Gastrocnemius medialis (tissue), 4 donors: ENCODE measurements around the gene CHML. TPM values are rescaled to one million over a fixed set of nuclear protein-coding genes. Genes with fewer than 3 reads are reported as not detected.

Experiments used
- ATAC-seq, 2 donors: fragments of 150-250 bp; one replicate each; pipeline ENCODE4 v1.9.1; 2016
- DNase-seq, 2 donors: peaks; one replicate each; pipeline ENCODE4 v3.0.0-alpha.2; 2019
- H3K27ac ChIP-seq, 4 donors: fragments of 200-600 bp; sonication (generic); 1 replicate in 1 of 4; 2 replicates in 3 of 4; pipeline ENCODE4 v1.5.1; 2016 to 2018; ENCODE audit warnings: mild to moderate bottlenecking in 2 of 4, moderate library complexity in 1 of 4
- H3K27me3 ChIP-seq, 3 donors: fragments of 200-600 bp; sonication (generic) in 2 of 3; 1 replicate in 1 of 3; 2 replicates in 2 of 3; pipeline versions ENCODE4 v1.5.1 to v1.6.0; 2016 to 2019; ENCODE audit warnings: mild to moderate bottlenecking in 1 of 3, moderate library complexity in 1 of 3
- H3K36me3 ChIP-seq, 2 donors: fragments of 200-600 bp; sonication (generic) in 1 of 2; one replicate each; pipeline ENCODE4 v1.5.1; 2017 to 2018
- H3K4me1 ChIP-seq, 2 donors: fragments of 200-600 bp; sonication (generic) in 1 of 2; one replicate each; pipeline ENCODE4 v1.5.1; 2016 to 2017; ENCODE audit warnings: mild to moderate bottlenecking in 2 of 2
- H3K4me3 ChIP-seq, 4 donors: fragments of 200-600 bp; sonication (generic) in 3 of 4; 1 replicate in 1 of 4; 2 replicates in 3 of 4; pipeline ENCODE4 v1.5.1; 2016 to 2019; ENCODE audit warnings: mild to moderate bottlenecking in 2 of 4
- H3K9me3 ChIP-seq, 3 donors: fragments of 200-600 bp; sonication (generic) in 2 of 3; 1 replicate in 1 of 3; 2 replicates in 2 of 3; pipeline ENCODE4 v1.5.1; 2016 to 2019
- CTCF ChIP-seq, 5 experiments: fragments of 450-650 bp in 3 of 5; fragments of 200-600 bp in 2 of 5; sonication (generic) in 2 of 5; IDR thresholded peaks in 4 of 5; conservative IDR thresholded peaks in 1 of 5; 1 replicate in 4 of 5; 2 replicates in 1 of 5; pipeline ENCODE4 v1.5.1; 2016 to 2019; ENCODE audit warnings: antibody characterized with exemption in 5 of 5, mild to moderate bottlenecking in 3 of 5, moderate library complexity in 3 of 5
- POLR2A ChIP-seq, 2 donors: fragments of 450-650 bp; IDR thresholded peaks; one replicate each; pipeline ENCODE4 v1.6.1; 2017; ENCODE audit warnings: antibody characterized with exemption in 2 of 2, mild to moderate bottlenecking in 2 of 2, moderate library complexity in 2 of 2
- in situ Hi-C, 4 donors: fragments of 200-750 bp; cut with MboI; loops; one replicate each; pipeline versions ENCODE4 v1.15.0 to v1.8.0; 2017; ENCODE audit warnings: low sequenced_read_pairs in 4 of 4
- intact Hi-C: fragments of 100-400 bp; cut with DNase I; formaldehyde crosslinking; loops from one replicate; pipeline ENCODE4 v1.15.1; 2023; ENCODE audit warnings: low total_unique reads
- total RNA-seq, 4 donors: library from RNA; depleted of rRNA; stranded (reverse); fragments of >200 nt; gene quantifications; one replicate each; pipeline versions ENCODE4 v1.1.0 to v1.2.3, GENCODE V29; 2016

Gene CHML
- total RNA-seq, 4 donors from 2014 or later, result 3.2 to 6.5 (median 4.8) TPM

GRCh38 chr1:241607497-241607896 is 32.7 kb downstream of the CHML start:
- H3K4me1 ChIP-seq, result no peaks in the 10 kb centered on the region
- intact Hi-C loops, result no loop called here
- in situ Hi-C loops, result loop anchor here in 3 of 4 donors (25.0 kb wide), 2 partner anchors 230 to 405 kb away; partner anchors contain the start of gene EXO1 (in 2 of the 3)
- H3K9me3 ChIP-seq, result no peaks in the 10 kb centered on the region
- ATAC-seq (no peak), DNase-seq (no peak)
- no peaks in the 10 kb centered on the region for H3K36me3 ChIP-seq
- H3K4me3 ChIP-seq, result no peak overlapping the region
- H3K27me3 ChIP-seq, result no peaks in the 10 kb centered on the region
- H3K27ac ChIP-seq, result no peak overlapping the region
- TF ChIP-seq CTCF (IDR thresholded peaks at IDR 0.05 in 4 of 5, conservative IDR thresholded peaks at IDR 0.05 in 1 of 5) (no peak), POLR2A (IDR thresholded peaks at IDR 0.05) (no peak)

- TF ChIP-seq CTCF (IDR thresholded peaks at IDR 0.05 in 4 of 5, conservative IDR thresholded peaks at IDR 0.05 in 1 of 5), result no peak
- no peak for TF ChIP-seq POLR2A (IDR thresholded peaks at IDR 0.05)
- no peak for ATAC-seq
- in situ Hi-C loops, result loop anchor here in 3 of 4 donors (25.0 kb wide), 2 partner anchors 231 to 406 kb away; partner anchors contain the start of gene EXO1 (in 2 of the 3)
- Histone ChIP-seq H3K36me3 (no peaks in the 10 kb centered on the region), H3K9me3 (no peaks in the 10 kb centered on the region), H3K4me1 (no peaks in the 10 kb centered on the region), H3K27me3 (no peaks in the 10 kb centered on the region), H3K27ac (no peak overlapping the region), H3K4me3 (no peak overlapping the region)
- intact Hi-C loops, result no loop called here
- no peak for DNase-seq
These were observed 33.6 kb downstream of the CHML start for GRCh38 chr1:241606544-241606943.

- H3K4me3 ChIP-seq, result no peak overlapping the region
- DNase-seq (no peak), ATAC-seq (no peak)
- no peak overlapping the region for H3K27ac ChIP-seq
- no peaks in the 10 kb centered on the region for H3K4me1 ChIP-seq
- no peaks in the 10 kb centered on the region for H3K36me3 ChIP-seq
- H3K27me3 ChIP-seq, result no peaks in the 10 kb centered on the region
- intact Hi-C loops, result no loop called here
- in situ Hi-C loops, result loop anchor here in 3 of 4 donors (25.0 kb wide), 2 partner anchors 232 to 407 kb away; partner anchors contain the start of gene EXO1 (in 2 of the 3)
- TF ChIP-seq POLR2A (IDR thresholded peaks at IDR 0.05) (no peak), CTCF (IDR thresholded peaks at IDR 0.05 in 4 of 5, conservative IDR thresholded peaks at IDR 0.05 in 1 of 5) (no peak)
- no peaks in the 10 kb centered on the region for H3K9me3 ChIP-seq
These were observed 34.9 kb downstream of the CHML start for GRCh38 chr1:241605146-241605805.

GRCh38 chr1:241603731-241604245 is 36.4 kb downstream of the CHML start:
- ATAC-seq, result peak in 1 of 2 donors; percentile 30
- Histone ChIP-seq H3K4me1 (no peaks in the 10 kb centered on the region), H3K9me3 (no peaks in the 10 kb centered on the region), H3K36me3 (no peaks in the 10 kb centered on the region), H3K27ac (no peak overlapping the region), H3K27me3 (no peaks in the 10 kb centered on the region), H3K4me3 (no peak overlapping the region)
- DNase-seq, result no peak
- TF ChIP-seq POLR2A (IDR thresholded peaks at IDR 0.05) (no peak), CTCF (IDR thresholded peaks at IDR 0.05 in 4 of 5, conservative IDR thresholded peaks at IDR 0.05 in 1 of 5) (no peak)
- in situ Hi-C loops (loop anchor here in 3 of 4 donors (25.0 kb wide), 2 partner anchors 234 to 409 kb away; partner anchors contain the start of gene EXO1 (in 2 of the 3)), intact Hi-C loops (no loop called here)
